ENCODE measurements around the gene RBP3. TPM values are rescaled to one million over a fixed set of nuclear protein-coding genes. Genes with fewer than 3 reads are reported as not detected.

The RBP3 gene
- total RNA-seq, 3 donors from 2014 or later = not detected

- DNase-seq = no peak
- H3K4me3 Mint-ChIP-seq = no peak overlapping the region
- H3K36me3 Mint-ChIP-seq (ENCODE audit: insufficient read depth) = no peaks in the 10 kb centered on the region
- no peaks in the 10 kb centered on the region for H3K27me3 Mint-ChIP-seq (ENCODE audit: low read depth)
- no peaks in the 10 kb centered on the region for H3K9me3 Mint-ChIP-seq
- H3K4me1 Mint-ChIP-seq (ENCODE audit: low read depth) = no peaks in the 10 kb centered on the region
- no peak for ATAC-seq
Observed at GRCh38 chr10:47364366-47364765, 16.2 kb downstream of the RBP3 start.

DNA sequence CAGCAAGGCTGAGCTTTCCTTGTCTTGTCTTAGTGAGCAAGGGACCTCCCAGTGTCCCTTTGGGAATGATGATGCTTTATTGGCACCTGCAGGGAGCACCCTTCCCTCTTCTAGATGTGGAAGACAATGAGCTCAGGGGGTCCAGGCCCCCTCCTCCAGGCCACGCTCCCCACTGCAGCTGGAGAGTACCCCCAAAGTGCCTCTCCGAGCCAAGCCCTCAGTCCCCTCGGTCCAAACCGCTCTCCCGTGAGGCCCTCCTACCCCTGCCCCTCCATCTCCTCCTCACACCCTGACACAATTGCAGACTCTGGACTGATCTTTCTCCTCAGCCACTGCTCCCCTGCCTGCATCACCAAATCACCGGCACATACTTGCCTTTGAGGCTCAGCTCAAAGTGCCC lies 16.7 kb downstream of the RBP3 start:
- Mint-ChIP-seq H3K4me3 (no peak overlapping the region), H3K4me1 (ENCODE audit: low read depth) (no peaks in the 10 kb centered on the region), H3K27me3 (ENCODE audit: low read depth) (no peaks in the 10 kb centered on the region), H3K9me3 (no peaks in the 10 kb centered on the region), H3K36me3 (ENCODE audit: insufficient read depth) (no peaks in the 10 kb centered on the region)
- DNase-seq (no peak), ATAC-seq (no peak)

GRCh38 chr10:47365431-47366180 lies 17.4 kb downstream of the RBP3 start:
- H3K27me3 Mint-ChIP-seq (ENCODE audit: low read depth) = no peaks in the 10 kb centered on the region
- H3K4me3 Mint-ChIP-seq = no peak overlapping the region
- DNase-seq (no peak), ATAC-seq (no peak)
- no peaks in the 10 kb centered on the region for H3K36me3 Mint-ChIP-seq (ENCODE audit: insufficient read depth)
- H3K9me3 Mint-ChIP-seq = no peaks in the 10 kb centered on the region
- H3K4me1 Mint-ChIP-seq (ENCODE audit: low read depth) = no peaks in the 10 kb centered on the region

DNA sequence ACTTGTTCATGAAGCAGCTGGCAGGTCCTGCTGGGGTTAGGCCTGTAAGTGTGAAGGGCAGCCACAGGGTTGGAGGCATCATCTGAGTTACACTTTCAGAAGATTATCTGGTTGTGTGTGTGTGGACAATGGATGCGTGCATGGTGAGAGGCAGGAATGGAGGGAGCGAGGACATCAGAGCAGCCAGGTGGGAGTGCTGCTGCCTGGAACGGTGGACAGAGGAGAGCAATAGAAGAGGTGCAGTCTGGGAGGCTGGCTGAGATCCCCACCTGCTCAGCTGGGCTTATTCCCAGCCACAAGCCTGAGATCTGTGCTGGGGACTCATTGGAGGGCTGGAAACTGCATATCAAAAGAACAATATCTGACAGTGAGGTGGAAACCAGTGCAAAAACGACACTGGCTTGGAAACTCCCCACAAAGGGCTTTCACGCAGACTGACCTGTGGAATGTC lies 18.0 kb downstream of the RBP3 start:
- H3K4me3 Mint-ChIP-seq = no peak overlapping the region
- no peaks in the 10 kb centered on the region for H3K9me3 Mint-ChIP-seq
- no peaks in the 10 kb centered on the region for H3K27me3 Mint-ChIP-seq (ENCODE audit: low read depth)
- no peaks in the 10 kb centered on the region for H3K36me3 Mint-ChIP-seq (ENCODE audit: insufficient read depth)
- ATAC-seq (no peak), DNase-seq (no peak)
- no peaks in the 10 kb centered on the region for H3K4me1 Mint-ChIP-seq (ENCODE audit: low read depth)

DNA sequence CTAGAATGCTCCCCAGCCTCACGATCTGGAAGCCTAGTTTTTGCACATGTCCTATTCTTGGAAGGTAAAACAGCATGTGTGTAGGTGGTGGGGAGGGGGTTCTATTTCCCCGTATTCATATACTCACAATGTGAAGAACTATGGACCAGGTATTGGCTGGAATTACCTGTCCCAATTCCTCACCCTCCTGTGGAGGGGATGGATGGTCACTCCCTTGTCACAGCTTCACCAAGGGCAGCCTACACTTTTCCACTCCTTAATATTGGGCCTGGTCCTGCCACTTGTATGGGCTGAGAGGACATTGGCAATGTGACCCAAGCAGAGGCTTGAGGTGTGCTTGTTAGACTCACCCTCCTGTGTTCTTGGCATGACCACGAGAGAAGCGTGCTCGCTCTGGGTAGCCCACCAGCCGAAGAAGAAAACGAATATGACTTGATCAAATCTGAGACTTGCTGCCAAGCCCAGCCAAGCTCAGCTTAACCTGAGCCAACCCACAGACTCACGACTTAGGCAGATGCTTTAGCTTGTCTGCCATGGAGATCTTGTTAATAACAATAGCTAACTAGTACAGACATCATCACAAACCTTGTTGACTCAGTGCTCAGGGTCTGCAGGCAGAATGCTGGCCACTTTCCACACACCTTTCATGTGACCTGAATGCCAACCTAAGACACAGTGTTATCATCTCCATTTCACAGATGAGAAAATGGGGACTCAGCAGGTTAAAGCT lies 18.7 kb downstream of the RBP3 start:
- Mint-ChIP-seq H3K4me3 (no peak overlapping the region), H3K4me1 (ENCODE audit: low read depth) (no peaks in the 10 kb centered on the region), H3K9me3 (no peaks in the 10 kb centered on the region), H3K27me3 (ENCODE audit: low read depth) (peaks cover 2% of the 10 kb centered on the region), H3K36me3 (ENCODE audit: insufficient read depth) (no peaks in the 10 kb centered on the region)
- ATAC-seq (no peak), DNase-seq (no peak)

GRCh38 chr10:47367646-47368045 lies 19.5 kb downstream of the RBP3 start:
- DNase-seq = no peak
- H3K4me3 Mint-ChIP-seq = no peak overlapping the region
- peaks cover 2% of the 10 kb centered on the region for H3K4me1 Mint-ChIP-seq (ENCODE audit: low read depth)
- no peaks in the 10 kb centered on the region for H3K36me3 Mint-ChIP-seq (ENCODE audit: insufficient read depth)
- H3K27me3 Mint-ChIP-seq (ENCODE audit: low read depth) = peaks cover 2% of the 10 kb centered on the region
- no peak for ATAC-seq
- H3K9me3 Mint-ChIP-seq = no peaks in the 10 kb centered on the region

GRCh38 chr10:47368431-47369180 lies 20.4 kb downstream of the RBP3 start:
- ATAC-seq (no peak), DNase-seq (no peak)
- H3K9me3 Mint-ChIP-seq = no peaks in the 10 kb centered on the region
- H3K4me1 Mint-ChIP-seq (ENCODE audit: low read depth) = peaks cover 5% of the 10 kb centered on the region
- no peaks in the 10 kb centered on the region for H3K36me3 Mint-ChIP-seq (ENCODE audit: insufficient read depth)
- H3K4me3 Mint-ChIP-seq = no peak overlapping the region
- H3K27me3 Mint-ChIP-seq (ENCODE audit: low read depth) = peaks cover 2% of the 10 kb centered on the region

DNA sequence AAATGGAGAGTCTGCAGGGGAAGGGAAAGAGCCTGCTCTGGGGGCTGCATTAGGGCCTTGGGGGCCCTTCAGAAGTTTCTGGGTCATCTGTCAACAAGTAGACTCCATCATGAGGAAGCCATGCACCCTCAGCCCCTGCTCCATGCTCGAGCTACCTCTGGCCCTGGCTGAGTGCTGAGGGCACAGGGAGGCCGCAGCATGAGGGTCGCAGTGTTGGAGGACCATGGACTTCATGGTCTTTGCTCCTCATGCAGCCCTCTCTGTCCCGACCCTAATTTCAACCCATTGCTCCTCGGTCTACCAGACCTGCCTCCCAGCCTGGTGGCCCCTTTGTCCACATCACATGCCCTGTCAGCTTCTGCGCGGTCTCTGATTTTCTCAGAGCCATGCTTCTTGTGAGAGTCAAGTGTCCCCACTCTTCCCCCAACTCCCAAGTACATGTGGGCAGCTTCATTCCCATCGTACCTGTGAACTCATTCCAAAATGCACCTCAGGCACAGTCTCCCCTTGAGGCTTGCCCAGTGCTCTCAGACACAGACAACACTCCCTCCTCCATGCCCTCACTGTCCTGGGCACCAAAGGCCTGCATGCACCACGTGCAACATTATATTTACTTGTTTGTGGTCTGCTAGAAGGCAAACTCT lies 21.2 kb downstream of the RBP3 start:
- Mint-ChIP-seq H3K27me3 (ENCODE audit: low read depth) (peaks cover 2% of the 10 kb centered on the region), H3K9me3 (no peaks in the 10 kb centered on the region), H3K4me1 (ENCODE audit: low read depth) (peaks cover 5% of the 10 kb centered on the region), H3K4me3 (no peak overlapping the region), H3K36me3 (ENCODE audit: insufficient read depth) (no peaks in the 10 kb centered on the region)
- DNase-seq (no peak), ATAC-seq (no peak)

DNA sequence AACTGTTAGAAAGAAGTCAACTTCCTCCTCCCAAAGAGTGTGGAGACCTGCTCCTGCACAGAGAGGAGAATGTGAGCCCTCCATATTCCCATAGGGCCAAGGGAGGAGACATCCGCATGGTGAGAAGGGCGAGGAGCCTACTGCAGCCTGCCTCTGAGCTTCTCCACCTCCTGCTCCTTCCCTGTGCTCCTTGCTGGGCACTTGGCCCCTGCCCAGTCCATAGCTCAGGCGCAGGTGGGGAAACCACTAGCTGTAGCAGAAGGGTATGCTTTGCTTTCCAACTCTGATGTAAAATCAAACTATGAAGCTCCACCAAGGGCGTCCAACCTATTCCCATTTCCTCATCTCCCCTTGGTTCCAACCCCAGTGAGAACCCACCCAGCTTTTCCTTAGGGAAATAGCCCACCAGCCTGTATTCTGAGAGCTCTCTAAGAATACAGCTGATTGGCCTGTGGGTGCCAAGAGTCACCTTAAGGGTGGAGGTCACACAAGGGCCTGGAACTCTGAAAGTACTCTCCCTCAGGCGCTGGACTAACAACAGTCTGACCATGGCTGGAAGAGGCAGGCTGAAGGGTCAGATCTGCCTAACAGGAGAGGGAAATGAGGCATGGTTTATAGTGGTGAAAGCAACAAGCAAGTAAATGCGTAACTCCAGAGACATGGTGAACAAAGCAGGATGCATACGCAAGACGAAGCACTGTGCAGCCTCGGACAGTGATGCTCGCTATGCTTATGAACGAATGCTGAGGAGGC lies 22.0 kb downstream of the RBP3 start:
- Mint-ChIP-seq H3K4me3 (no peak overlapping the region), H3K4me1 (ENCODE audit: low read depth) (peaks cover 5% of the 10 kb centered on the region), H3K9me3 (no peaks in the 10 kb centered on the region), H3K36me3 (ENCODE audit: insufficient read depth) (no peaks in the 10 kb centered on the region), H3K27me3 (ENCODE audit: low read depth) (peaks cover 2% of the 10 kb centered on the region)
- DNase-seq (no peak), ATAC-seq (no peak)

- H3K4me1 Mint-ChIP-seq (ENCODE audit: low read depth) = peaks cover 5% of the 10 kb centered on the region
- no peaks in the 10 kb centered on the region for H3K36me3 Mint-ChIP-seq (ENCODE audit: insufficient read depth)
- H3K27me3 Mint-ChIP-seq (ENCODE audit: low read depth) = peaks cover 6% of the 10 kb centered on the region
- ATAC-seq (no peak), DNase-seq (no peak)
- H3K4me3 Mint-ChIP-seq = no peak overlapping the region
- H3K9me3 Mint-ChIP-seq = no peaks in the 10 kb centered on the region
Observed at GRCh38 chr10:47370878-47371277, 22.7 kb downstream of the RBP3 start.

GRCh38 chr10:47371629-47372485 lies 23.7 kb downstream of the RBP3 start:
- Mint-ChIP-seq H3K4me3 (no peak overlapping the region), H3K36me3 (ENCODE audit: insufficient read depth) (no peaks in the 10 kb centered on the region), H3K27me3 (ENCODE audit: low read depth) (peaks cover 14% of the 10 kb centered on the region), H3K4me1 (ENCODE audit: low read depth) (peaks cover 5% of the 10 kb centered on the region), H3K9me3 (no peaks in the 10 kb centered on the region)
- ATAC-seq = no peak
- DNase-seq = no peak

DNA sequence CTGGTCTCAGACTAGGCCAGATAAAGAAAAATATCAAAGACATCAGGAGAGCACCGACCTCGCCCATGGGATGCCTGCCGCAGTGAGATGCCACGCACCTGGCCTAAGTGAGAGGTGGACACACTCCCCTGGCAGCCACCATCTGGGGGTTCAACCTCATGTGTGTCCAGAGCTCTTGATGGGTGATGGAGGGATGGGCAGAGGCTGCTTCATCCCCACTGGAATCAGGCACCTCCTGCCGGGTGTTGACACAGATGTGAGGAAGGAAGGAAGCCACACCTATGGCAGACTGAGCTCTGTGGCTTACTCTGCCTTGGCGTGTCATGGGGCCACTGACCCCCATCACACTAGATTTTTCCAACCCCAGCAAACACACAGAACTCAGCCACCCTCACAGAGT lies 24.6 kb downstream of the RBP3 start:
- no peak for ATAC-seq
- Mint-ChIP-seq H3K4me3 (no peak overlapping the region), H3K9me3 (no peaks in the 10 kb centered on the region), H3K4me1 (ENCODE audit: low read depth) (peaks cover 9% of the 10 kb centered on the region), H3K36me3 (ENCODE audit: insufficient read depth) (no peaks in the 10 kb centered on the region), H3K27me3 (ENCODE audit: low read depth) (peaks cover 22% of the 10 kb centered on the region)
- DNase-seq = no peak
